Lung (tissue), 12 donors: ENCODE results near the gene TEAD1. TPM values are rescaled to one million over a fixed set of nuclear protein-coding genes. Genes with fewer than 3 reads are reported as not detected.

Experiments used
- ATAC-seq: fragments of 200-7000 bp; cut with Tn5 transposase; one replicate; pipeline ENCODE4 v1.9.1; 2020; ENCODE audit warnings: moderate number of reproducible peaks; ENCODE audit not compliant: insufficient read depth, low FRiP score
- DNase-seq, 3 donors: peaks; one replicate each; pipeline ENCODE4 v3.0.0-alpha.2; 2013 to 2017
- H3K27ac ChIP-seq, 2 donors: one replicate each; pipeline ENCODE4 v1.5.1; 2013; ENCODE audit warnings: mild to moderate bottlenecking in 2 of 2, moderate library complexity in 2 of 2, control low read depth in 1 of 2, inconsistent platforms in 1 of 2, low read depth in 1 of 2, low read length in 1 of 2
- H3K27me3 ChIP-seq, 3 donors: one replicate each; pipeline ENCODE4 v1.5.1; 2013; ENCODE audit warnings: low read length in 2 of 3; ENCODE audit not compliant: control insufficient read depth in 3 of 3, insufficient read depth in 3 of 3
- H3K36me3 ChIP-seq, 4 donors: one replicate each; pipeline ENCODE4 v1.5.1; 2013; ENCODE audit warnings: low read length in 4 of 4, mild to moderate bottlenecking in 1 of 4, moderate library complexity in 1 of 4; ENCODE audit not compliant: control insufficient read depth in 4 of 4, insufficient read depth in 4 of 4
- H3K4me1 ChIP-seq, 5 donors: one replicate each; pipeline ENCODE4 v1.5.1; 2013; ENCODE audit warnings: low read length in 5 of 5, mild to moderate bottlenecking in 2 of 5, moderate library complexity in 1 of 5; ENCODE audit not compliant: control insufficient read depth in 5 of 5, insufficient read depth in 5 of 5
- H3K4me3 ChIP-seq: one replicate; pipeline ENCODE4 v1.5.1; 2013; ENCODE audit warnings: mild to moderate bottlenecking, control low read depth, moderate library complexity
- H3K9ac ChIP-seq, 2 donors: one replicate each; pipeline ENCODE4 v1.5.1; 2013; ENCODE audit warnings: low read length in 2 of 2, control low read depth in 1 of 2; ENCODE audit not compliant: insufficient read depth in 1 of 2
- H3K9me3 ChIP-seq, 4 donors: one replicate each; pipeline ENCODE4 v1.5.1; 2013; ENCODE audit warnings: low read length in 3 of 4, mild to moderate bottlenecking in 1 of 4, moderate library complexity in 1 of 4; ENCODE audit not compliant: control insufficient read depth in 4 of 4, insufficient read depth in 3 of 4
- CTCF ChIP-seq: IDR thresholded peaks from 2 replicates; pipeline ENCODE4 v1.5.1; 2012; ENCODE audit warnings: mild to moderate bottlenecking; ENCODE audit errors: control extremely low read depth, extremely low read depth
- WGBS, 2 donors: extraction: QIAGEN DNeasy Blood & Tissue Kit; methylation state at CpG; one replicate each; pipeline ENCODE4 v1.1.7; 2013; 5-methylcytosine and 5-hydroxymethylcytosine counted together
- polyA plus RNA-seq, 2 donors: library from polyadenylated mRNA; stranded (reverse); fragments of 200-250 nt; gene quantifications; one replicate each; pipeline ENCODE4 v1.2.1, GENCODE V29; 2013
- total RNA-seq, 2 donors: library from RNA; depleted of rRNA in 1 of 2; stranded (reverse); fragments of >200 nt in 1 of 2; gene quantifications; one replicate each; pipeline ENCODE4 v1.2.1, GENCODE V29; 2014 to 2021
- donor health status: control.
- donor health status: control.
- donor health status: Bipolar disorder and iron deficiency.
- donor health status: healthy.
- donor health status: DM: yes; HTN: yes; CAD: no.

TEAD1 gene
- total and polyA plus RNA-seq, 4 donors, result 7.7 to 141 (median 38.8) TPM

- no peak overlapping the region for H3K4me3 ChIP-seq
- no peak for ATAC-seq
- H3K9ac ChIP-seq, result no peak overlapping the region
- H3K4me1 ChIP-seq, result peaks cover 5 to 50% (median 24%) of the 10 kb centered on the region in 5 donors
- H3K9me3 ChIP-seq, result no peaks in the 10 kb centered on the region
- peak; percentile 46 to 75 (median 70) for DNase-seq
- 52 to 56% methylated on average over 6 of the region's 6 CpGs for WGBS, 2 donors
- no peaks in the 10 kb centered on the region for H3K36me3 ChIP-seq
- H3K27me3 ChIP-seq, result no peaks in the 10 kb centered on the region
- TF ChIP-seq CTCF, result no peak
- no peak overlapping the region for H3K27ac ChIP-seq
Measured at GRCh38 chr11:12842933-12843636, 168.9 kb downstream of the TEAD1 start.

DNA sequence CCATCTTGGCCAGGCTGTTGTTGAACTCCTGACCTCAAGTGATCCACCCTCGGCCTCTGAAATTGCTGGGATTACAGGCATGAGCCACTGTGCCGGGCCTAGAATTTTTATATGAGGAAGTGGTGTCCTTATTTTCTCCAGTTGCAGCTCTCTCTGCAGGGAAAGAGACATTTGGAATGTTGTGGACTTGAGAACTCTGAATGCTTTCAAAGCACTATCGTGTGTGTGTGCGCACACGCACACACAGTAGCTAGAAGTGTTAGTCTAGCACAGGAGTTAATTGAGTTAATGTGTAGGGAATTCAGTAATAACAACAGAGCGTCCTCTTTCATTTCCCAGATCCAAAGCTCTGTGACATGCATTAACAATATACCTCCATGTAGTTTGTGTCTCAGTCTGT is 170.9 kb downstream of the TEAD1 start:
- Histone ChIP-seq H3K4me3 (no peak overlapping the region), H3K4me1 (peaks cover 5 to 48% (median 23%) of the 10 kb centered on the region in 5 donors), H3K27me3 (no peaks in the 10 kb centered on the region), H3K9me3 (no peaks in the 10 kb centered on the region), H3K36me3 (no peaks in the 10 kb centered on the region), H3K9ac (no peak overlapping the region), H3K27ac (no peak overlapping the region)
- WGBS, 2 donors, result 88 to 90% methylated on average over 6 of the region's 6 CpGs
- TF ChIP-seq CTCF, result no peak
- DNase-seq (peak in 2 of 3 donors; percentile 43 to 55), ATAC-seq (no peak)

DNA sequence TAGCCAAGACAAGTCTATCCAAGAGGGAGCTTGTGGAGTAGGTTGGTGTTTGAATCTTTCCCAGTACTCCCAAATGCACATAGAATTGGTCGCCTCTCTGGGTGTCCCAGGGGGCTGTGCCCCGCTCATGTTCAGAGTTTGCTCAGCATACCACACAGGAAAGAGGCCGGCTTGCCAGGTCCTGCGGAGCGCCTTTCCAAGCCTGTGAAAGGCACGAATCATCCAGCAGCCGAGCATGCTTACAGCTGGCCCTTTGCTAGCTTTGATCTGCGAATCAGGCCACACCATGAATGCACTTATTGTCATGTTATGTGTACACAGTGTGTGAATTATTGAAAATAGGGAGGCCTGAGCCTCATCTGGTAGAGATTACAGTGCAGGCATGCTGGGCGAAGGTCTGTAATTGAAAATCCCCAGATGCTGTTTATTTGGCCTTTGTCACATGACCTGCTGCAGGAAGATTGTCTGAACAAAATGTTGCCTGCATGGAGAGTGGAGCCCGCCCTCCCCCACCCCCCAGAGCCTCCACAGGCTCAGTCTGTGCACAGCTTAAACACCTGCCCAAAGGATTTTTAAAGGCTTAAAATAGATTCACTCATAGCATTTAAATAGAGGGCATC is 171.6 kb downstream of the TEAD1 start:
- peak overlapping the region; percentile 8 to 38 for H3K27ac ChIP-seq

More for the DNA sequence above, 171.6 kb downstream of the TEAD1 start:
- ATAC-seq (no peak), DNase-seq (peak; percentile 83 to 85 (median 84))
- 62 to 77% methylated on average over 10 of the region's 10 CpGs for WGBS, 2 donors
- H3K9me3 ChIP-seq, result no peaks in the 10 kb centered on the region
- H3K4me1 ChIP-seq, result peaks cover 5 to 48% (median 23%) of the 10 kb centered on the region in 5 donors
- no peaks in the 10 kb centered on the region for H3K27me3 ChIP-seq
- H3K36me3 ChIP-seq, result no peaks in the 10 kb centered on the region
- H3K4me3 ChIP-seq, result no peak overlapping the region
- TF ChIP-seq CTCF, result no peak
- no peak overlapping the region for H3K9ac ChIP-seq
